T-helper 9 cell (primary cell): Measurements from ENCODE around the gene LUC7L.
"Not testable (repeated sequence)": the region's sequence is repeated elsewhere in the genome, so short reads cannot be mapped to it uniquely, and the experiment has no call there.

ENCODE experiments used
- DNase-seq: peaks from one replicate; pipeline ENCODE4 v3.0.0-alpha.2; 2020

Gene LUC7L

GRCh38 chr16:164134-164823, 65.0 kb downstream of the LUC7L start:
- not testable (repeated sequence) for DNase-seq

DNA sequence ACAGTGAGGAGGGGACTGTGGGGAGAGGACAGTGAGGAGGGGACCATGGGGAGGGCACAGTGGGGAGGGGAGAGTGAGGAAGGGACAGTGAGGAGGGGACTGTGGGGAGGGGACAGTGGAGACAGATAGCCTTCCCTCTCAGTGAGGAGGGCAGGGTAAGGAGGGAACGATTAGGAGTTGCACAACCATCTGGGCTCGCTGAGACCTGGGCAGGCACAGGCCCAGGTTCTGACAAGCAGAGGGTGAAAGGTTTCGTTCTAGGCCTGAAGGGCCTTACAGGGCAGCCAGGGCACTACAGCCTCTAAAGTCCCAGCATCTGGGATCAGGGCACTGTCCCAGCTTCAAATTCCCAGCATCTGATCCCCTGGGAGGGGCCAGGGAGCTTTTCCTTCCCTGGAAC, 65.6 kb downstream of the LUC7L start:
- DNase-seq = not testable (repeated sequence)

- not testable (repeated sequence) for DNase-seq
These were observed 66.1 kb downstream of the LUC7L start for GRCh38 chr16:163139-163538.

DNA sequence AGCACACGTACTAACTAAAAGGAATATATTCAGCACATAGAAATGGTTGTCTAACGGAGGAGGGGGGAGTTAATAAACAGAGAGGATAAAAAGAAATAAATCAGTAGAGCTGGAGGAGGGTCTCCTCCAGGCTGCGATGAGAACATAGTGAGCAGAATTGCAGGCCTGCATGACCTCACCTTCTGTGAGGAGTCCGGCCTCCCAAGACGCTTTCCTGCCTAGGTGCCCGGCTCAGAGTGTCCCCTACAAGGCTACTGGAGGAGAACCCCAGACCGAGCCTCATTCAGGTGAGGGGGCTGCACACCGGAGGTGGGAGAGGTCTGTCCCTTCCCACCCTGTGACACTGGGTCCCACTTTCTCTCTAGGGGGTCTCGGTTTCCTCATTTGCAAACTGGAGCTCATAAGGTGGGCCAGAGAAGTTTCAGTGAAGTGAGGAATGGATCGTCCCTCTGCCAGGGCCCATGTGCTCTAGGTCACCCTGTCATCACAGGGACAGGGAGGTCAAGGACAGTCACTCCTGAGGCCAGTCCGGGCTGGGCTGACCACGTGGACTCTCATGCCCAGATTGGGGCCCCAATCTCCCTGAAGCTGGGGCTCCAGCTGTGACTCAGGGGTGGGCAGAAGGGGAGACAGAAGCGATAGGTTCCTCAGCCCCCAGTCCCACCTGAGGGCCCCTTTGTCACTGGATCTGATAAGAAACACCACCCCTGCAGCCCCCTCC, 66.8 kb downstream of the LUC7L start:
- DNase-seq = no peak

DNA sequence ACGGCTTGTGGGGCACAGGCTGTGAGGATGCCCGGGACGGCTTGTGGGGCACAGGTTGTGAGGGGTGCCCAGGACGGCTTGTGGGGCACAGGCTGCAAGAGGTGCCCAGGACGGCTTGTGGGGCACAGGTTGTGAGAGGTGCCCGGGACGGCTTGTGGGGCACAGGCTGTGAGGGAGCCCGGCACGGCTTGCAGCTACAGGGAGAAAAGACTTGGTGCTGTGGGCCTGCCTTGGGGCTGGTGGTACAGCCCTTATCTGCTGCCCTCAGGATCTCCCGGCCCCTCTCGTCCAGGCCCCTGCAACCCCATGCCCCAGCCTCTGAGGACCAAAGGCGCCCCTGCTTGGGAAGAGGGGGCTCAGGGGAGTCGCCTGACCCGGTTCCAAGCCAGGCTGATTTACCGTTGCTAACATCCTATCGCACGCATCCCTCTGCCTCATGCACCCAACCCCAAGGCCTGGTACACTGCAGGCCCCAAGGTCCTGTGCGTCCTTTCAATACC, 68.5 kb downstream of the LUC7L start:
- no peak for DNase-seq

GRCh38 chr16:160242-160641, 69.0 kb downstream of the LUC7L start:
- DNase-seq = not testable (repeated sequence)

GRCh38 chr16:159136-159849, 70.0 kb downstream of the LUC7L start:
- no peak for DNase-seq

DNA sequence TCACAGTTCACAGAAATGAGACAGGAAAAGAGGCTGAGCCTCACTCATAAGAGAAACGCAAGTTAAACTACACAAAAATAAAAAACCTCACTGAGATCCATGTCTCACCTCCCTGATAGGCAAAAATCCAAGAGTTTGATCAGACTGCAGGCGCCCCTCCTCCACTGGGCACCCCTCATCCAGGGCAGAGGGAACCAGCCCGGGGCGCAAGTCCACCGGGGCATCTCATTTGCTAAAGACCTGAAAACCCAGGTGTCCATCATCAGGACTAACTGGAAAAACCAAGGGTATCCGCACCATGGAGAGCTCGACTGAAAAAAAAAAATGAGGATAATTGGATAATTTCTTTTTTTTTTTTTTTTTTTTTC, 74.2 kb downstream of the LUC7L start:
- DNase-seq = no peak

DNA sequence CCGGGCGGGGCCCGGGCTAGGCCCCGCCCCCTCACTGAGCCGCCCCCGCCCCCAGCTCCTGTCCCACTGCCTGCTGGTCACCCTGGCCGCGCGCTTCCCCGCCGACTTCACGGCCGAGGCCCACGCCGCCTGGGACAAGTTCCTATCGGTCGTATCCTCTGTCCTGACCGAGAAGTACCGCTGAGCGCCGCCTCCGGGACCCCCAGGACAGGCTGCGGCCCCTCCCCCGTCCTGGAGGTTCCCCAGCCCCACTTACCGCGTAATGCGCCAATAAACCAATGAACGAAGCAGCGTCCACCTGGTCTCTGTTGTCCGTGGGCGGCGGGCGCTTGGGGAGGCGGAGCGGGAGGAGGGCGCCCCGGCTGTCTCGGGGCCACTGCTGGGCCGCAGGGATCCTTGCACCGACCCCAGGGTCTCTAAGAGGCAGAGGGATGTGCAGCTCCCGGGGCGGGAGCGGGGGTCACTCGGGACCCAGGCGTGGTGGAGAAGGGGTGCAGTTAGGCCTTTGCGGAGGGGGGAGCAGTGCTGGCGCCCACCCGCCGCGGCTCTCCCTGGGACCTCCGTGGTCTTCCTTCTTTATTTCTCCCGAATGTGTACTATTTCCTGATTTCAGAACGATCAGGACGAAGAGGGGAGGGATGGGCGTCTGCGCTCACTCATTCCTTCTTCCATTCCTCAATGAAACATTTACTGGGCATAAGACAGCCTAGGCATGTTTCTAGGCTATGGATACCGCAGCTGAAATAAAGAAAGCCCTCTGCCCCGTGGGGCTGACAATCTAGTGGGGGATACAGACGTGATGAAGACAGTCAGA, 74.8 kb downstream of the LUC7L start:
- DNase-seq = no peak

DNA sequence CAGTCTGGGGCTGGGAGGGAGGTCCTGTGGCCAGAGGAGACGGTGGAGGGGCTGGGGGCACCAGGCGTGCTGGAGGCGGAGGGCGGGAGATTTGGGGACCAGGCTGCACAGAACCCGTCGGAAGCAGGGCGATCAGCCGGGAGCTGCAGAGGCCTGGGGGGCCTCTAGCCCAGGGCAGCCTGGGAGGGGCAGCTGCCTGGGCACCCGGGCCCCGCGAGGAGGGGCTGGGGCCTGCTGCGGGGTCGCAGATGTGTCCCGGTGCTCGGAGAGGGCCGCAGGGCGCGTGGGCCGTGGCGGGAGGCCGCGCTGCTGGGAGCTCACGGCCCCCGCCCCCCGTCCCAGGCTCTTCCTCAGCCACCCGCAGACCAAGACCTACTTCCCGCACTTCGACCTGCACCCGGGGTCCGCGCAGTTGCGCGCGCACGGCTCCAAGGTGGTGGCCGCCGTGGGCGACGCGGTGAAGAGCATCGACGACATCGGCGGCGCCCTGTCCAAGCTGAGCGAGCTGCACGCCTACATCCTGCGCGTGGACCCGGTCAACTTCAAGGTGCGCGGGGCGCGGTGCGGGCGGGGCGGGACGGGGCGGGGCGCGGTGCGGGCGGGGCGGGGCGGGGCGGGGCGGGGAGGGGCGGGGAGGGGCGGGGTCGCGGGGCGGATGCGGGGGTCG, 75.6 kb downstream of the LUC7L start:
- DNase-seq = not testable (repeated sequence)

DNA sequence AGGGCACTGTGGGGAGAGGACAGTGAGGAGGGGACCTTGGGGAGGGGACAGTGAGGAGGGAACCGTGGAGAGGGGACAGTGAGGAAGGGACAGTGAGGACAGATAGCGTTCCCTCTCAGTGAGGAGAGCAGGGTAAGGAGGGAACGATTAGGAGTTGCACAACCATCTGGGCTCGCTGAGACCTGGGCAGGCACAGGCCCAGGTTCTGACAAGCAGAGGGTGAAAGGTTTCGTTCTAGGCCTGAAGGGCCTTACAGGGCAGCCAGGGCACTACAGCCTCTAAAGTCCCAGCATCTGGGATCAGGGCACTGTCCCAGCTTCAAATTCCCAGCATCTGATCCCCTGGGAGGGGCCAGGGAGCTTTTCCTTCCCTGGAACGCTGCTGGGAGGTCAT, 76.1 kb downstream of the LUC7L start:
- not testable (repeated sequence) for DNase-seq

GRCh38 chr16:152141-153128, 76.8 kb downstream of the LUC7L start, which contains the start of gene HBZ:
TSS of gene HBZ (plus strand) at chr16:152644. CDS start at chr16:152910, 266 bp downstream.
- no peak for DNase-seq

- DNase-seq = no peak
These were observed 80.1 kb downstream of the LUC7L start for GRCh38 chr16:149024-149660.

DNA sequence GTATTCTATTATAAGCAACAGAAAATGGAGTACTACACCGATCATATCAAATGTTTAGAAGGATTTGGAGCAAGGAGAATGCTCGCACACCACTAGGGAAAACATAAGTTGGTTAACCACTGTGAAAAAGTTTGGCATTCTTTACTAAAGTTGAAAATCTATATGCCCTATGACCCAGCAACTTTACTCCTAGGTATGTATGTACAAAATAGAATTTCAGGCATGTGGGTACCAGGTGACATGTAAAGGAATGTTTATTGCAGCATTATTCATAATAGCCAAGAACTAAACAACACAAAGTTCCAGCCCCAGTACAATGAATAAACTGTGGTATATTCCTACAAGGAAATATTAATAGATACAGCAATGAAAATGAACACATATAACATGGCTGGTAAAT, 82.6 kb downstream of the LUC7L start:
- DNase-seq = no peak

DNA sequence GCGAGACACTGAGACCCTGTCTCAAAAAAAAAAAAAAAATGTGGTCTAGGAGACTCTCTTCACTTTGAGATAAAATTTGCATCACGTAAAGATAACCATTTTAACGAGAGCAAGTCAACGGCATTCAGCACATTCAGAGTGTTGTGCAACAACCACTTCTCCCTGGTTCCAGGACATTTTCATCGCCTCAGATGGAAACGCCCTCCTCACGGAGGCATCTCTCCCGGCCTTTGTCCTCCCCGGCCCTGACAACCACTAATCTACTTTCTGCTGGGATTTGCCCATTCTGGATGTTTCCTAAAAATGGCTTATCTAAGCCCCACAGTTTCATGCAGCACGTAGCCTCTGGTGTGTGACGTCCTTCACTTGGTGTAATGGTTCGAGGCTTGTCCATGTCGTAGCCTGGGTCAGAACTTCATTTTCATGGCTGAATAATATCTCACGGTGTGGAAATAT, 84.4 kb downstream of the LUC7L start:
- DNase-seq = no peak

- DNase-seq = no peak
These were observed 85.8 kb downstream of the LUC7L start for GRCh38 chr16:143456-143855.

GRCh38 chr16:143047-143446, 86.2 kb downstream of the LUC7L start:
- DNase-seq = no peak

GRCh38 chr16:142405-142967, 86.8 kb downstream of the LUC7L start:
- no peak for DNase-seq

DNA sequence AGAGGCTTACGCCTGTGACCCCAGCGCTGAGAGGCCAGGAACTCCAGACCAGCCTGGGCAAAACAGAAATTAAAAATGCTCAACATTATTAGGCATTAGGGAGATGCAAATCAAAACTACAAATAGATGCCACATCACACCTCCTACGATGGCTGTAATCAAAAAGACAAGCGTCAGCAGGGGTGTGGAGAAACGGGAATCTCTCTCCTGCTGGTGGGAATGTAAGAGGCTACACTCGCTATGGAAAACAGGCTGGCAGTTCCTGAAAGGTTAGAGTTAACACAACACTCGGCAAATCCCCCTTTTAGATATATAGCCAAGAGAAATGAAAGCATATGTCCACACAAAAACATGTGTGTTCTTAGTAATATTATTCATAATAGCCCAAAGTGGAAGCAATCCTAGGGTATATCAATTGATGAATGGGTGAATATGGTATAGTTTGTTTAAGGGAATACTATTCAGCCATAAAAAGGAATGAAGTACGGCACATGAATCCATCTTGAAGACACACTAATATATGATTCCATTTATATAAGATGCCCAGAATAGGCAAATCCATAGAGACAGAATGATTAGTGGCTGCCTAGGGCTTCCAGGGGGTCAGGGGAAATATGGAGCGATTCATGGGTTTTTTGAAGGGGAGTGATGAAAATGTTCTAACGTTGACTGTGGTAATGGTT, 88.9 kb downstream of the LUC7L start:
- no peak for DNase-seq
